Measurements from ENCODE around the gene C10orf90.

DNA sequence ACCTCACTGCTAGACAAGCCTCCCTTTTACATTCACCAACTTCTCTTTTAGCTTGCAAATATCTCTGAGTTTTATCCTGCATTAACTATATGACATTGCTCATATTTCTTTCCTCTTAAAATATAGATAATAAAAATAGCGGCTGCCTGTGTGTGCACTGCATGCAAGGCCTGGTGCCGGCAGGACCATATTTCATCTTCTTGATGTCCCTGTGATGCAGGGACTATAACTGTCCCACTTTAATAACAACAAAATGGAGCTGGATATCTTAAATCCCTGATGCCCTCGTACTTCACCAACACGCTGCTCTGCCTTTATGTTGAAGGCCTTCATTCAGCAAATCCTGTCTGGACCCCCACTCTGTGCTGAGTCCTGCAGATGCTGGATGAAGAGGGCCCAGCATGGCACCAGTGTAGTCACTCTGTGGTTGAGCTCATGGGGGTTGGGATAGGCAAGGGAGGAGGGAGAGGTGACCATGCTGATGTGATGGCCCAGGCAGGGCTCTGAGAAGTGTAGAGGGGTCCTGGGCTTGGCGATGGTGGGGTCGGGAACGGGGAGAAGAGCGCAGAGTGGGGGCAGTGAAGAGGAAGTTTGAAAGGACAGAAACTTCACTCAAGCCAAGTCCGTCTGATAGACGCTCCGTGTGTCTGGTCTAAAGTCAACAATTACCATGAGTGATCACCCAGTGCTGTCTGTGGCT is 40.4 kb downstream of the C10orf90 start:
- TF ChIP-seq EP300 (IDR thresholded peaks at IDR 0.05) = no peak
- TF ChIP-seq POLR2A (IDR thresholded peaks at IDR 0.05) = no peak
- TF ChIP-seq, protein P1, sequence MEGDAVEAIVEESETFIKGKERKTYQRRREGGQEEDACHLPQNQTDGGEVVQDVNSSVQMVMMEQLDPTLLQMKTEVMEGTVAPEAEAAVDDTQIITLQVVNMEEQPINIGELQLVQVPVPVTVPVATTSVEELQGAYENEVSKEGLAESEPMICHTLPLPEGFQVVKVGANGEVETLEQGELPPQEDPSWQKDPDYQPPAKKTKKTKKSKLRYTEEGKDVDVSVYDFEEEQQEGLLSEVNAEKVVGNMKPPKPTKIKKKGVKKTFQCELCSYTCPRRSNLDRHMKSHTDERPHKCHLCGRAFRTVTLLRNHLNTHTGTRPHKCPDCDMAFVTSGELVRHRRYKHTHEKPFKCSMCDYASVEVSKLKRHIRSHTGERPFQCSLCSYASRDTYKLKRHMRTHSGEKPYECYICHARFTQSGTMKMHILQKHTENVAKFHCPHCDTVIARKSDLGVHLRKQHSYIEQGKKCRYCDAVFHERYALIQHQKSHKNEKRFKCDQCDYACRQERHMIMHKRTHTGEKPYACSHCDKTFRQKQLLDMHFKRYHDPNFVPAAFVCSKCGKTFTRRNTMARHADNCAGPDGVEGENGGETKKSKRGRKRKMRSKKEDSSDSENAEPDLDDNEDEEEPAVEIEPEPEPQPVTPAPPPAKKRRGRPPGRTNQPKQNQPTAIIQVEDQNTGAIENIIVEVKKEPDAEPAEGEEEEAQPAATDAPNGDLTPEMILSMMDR (IDR thresholded peaks at IDR 0.05) = no peak

Measured in suprapubic skin (tissue), 3 donors.